T47D (cell line): ENCODE measurements around the gene FAM83E.
A peak's percentile ranks its signal among the peaks of the same experiment; 100 is the strongest.
"Not testable (repeated sequence)": the region's sequence is repeated elsewhere in the genome, so short reads cannot be mapped to it uniquely, and the experiment has no call there.

Source experiments
- DNase-seq, 2 experiments: peaks; one replicate each; pipeline versions ENCODE4 v3.0.0 to v3.0.0-alpha.2; 2011 to 2012; ENCODE audit warnings: low read depth in 1 of 2, low spot score in 1 of 2
- JUND ChIP-seq: IDR thresholded peaks from 2 replicates; pipeline ENCODE4 v1.6.1; 2012; ENCODE audit warnings: low read depth
- in situ Hi-C: cut with HindIII; loops from 2 replicates; pipeline ENCODE4 v1.10.0; 2016; ENCODE audit warnings: low sequenced_read_pairs, low pct_unique_long_range_greater_than_20kb

The FAM83E gene

GRCh38 chr19:48588670-48589401, 26.0 kb downstream of the FAM83E start:
- peak; percentile 67 to 80 for DNase-seq
- TF ChIP-seq JUND, result no peak
- in situ Hi-C loops, result no loop called here

- in situ Hi-C loops, result no loop called here
- TF ChIP-seq JUND, result no peak
- DNase-seq, result no peak
Observed at GRCh38 chr19:48587387-48587786, 27.5 kb downstream of the FAM83E start.

- in situ Hi-C loops, result no loop called here
- peak in 1 of 2 experiments; percentile 42 for DNase-seq
- TF ChIP-seq JUND, result no peak
Observed at GRCh38 chr19:48582168-48582567, 32.7 kb downstream of the FAM83E start.

- in situ Hi-C loops, result no loop called here
- TF ChIP-seq JUND, result no peak
- DNase-seq, result no peak
Observed at GRCh38 chr19:48578891-48579290, 36.0 kb downstream of the FAM83E start.

- in situ Hi-C loops, DNase-seq: not testable (repeated sequence)
Observed at GRCh38 chr19:48577908-48578307, 37.0 kb downstream of the FAM83E start.

- no peak for TF ChIP-seq JUND
- in situ Hi-C loops, result no loop called here
- no peak for DNase-seq
Observed at GRCh38 chr19:48575931-48576622, 38.8 kb downstream of the FAM83E start.

- in situ Hi-C loops, result no loop called here
- no peak for TF ChIP-seq JUND
- DNase-seq, result peak in 1 of 2 experiments; percentile 56
Observed at GRCh38 chr19:48573163-48573505, 41.7 kb downstream of the FAM83E start.

GRCh38 chr19:48571378-48572162, 43.3 kb downstream of the FAM83E start:
- TF ChIP-seq JUND, result no peak
- DNase-seq, result peak in 1 of 2 experiments; percentile 93
- in situ Hi-C loops, result no loop called here

- TF ChIP-seq JUND, result no peak
- in situ Hi-C loops, result no loop called here
- DNase-seq, result peak in 1 of 2 experiments; percentile 89
Observed at GRCh38 chr19:48569814-48570213, 45.1 kb downstream of the FAM83E start.

GRCh38 chr19:48568345-48568886, 46.5 kb downstream of the FAM83E start:
- in situ Hi-C loops, result no loop called here
- peak in 1 of 2 experiments; percentile 54 for DNase-seq
- TF ChIP-seq JUND, result no peak

GRCh38 chr19:48565090-48565489, 49.8 kb downstream of the FAM83E start:
- TF ChIP-seq JUND, result no peak
- in situ Hi-C loops, result no loop called here
- no peak for DNase-seq
